Fibroblast of skin of scalp (primary cell): ENCODE measurements around the gene OR4M1.
"Not testable (repeated sequence)": the region's sequence is repeated elsewhere in the genome, so short reads cannot be mapped to it uniquely, and the experiment has no call there.

Source experiments
- DNase-seq: peaks from one replicate; pipeline ENCODE4 v3.0.0-alpha.2; 2013

OR4M1 gene

GRCh38 chr14:19823765-19824164 lies 50.5 kb downstream of the OR4M1 start:
- no peak for DNase-seq

GRCh38 chr14:19827626-19828244 lies 54.4 kb downstream of the OR4M1 start:
- not testable (repeated sequence) for DNase-seq

GRCh38 chr14:19828314-19828713 lies 55.0 kb downstream of the OR4M1 start:
- DNase-seq: no peak
